Stimulated activated CD4-positive, alpha-beta T cell treated with anti-CD3 and anti-CD28 coated beads, TNF-alpha, amount 100 ng/mL, for 1 hour (primary cell): ENCODE data around the gene TMEM109.

Experiments
- DNase-seq, 3 donors: peaks; one replicate each; pipeline ENCODE4 v3.0.0-alpha.2; 2020; ENCODE audit warnings: low read depth in 3 of 3, low spot score in 1 of 3

TMEM109 gene

GRCh38 chr11:60939301-60939700 lies 25.3 kb downstream of the TMEM109 start:
- DNase-seq: no peak

DNA sequence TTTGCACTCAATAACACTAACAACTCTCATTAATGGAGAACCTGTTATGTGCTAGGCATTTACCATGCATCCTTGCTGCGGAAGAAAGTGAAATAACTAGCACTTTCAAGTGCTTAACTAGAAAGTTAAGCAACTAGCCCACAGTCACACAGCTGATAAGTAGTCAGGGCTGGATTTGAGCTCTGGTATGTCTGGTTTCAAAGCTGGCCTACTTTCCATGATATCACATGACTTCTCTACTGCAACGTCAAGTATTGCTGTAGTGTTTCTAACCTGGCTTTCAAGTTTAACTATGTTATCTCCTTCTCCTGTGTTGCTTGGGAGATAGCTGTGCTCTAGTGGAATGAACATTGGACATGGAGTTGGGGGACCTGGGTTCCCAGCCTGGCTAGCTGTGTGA lies 25.9 kb downstream of the TMEM109 start:
- DNase-seq: no peak

- DNase-seq: no peak
Observed at GRCh38 chr11:60941371-60942119, 27.6 kb downstream of the TMEM109 start.

DNA sequence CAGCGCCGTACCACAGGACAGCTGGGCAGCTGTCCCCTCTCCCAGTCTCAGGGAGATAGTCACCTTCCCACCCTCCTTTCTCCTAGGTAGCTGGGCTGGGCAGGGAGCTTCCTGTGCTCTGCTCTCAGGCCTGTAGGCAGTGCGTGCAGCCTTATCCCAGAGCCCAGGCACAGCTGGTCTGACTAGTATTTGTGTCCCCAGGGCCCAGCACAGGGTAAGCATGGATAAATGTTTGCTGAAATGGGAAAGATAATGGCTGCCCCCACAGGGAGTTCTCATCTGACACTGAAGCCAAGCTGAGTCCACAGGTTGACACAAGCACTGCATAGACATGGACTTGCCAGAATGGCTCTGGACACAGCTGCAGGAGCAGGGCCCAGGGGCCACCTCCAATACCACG lies 28.3 kb downstream of the TMEM109 start:
- no peak for DNase-seq

GRCh38 chr11:60942970-60943565 lies 29.1 kb downstream of the TMEM109 start:
- no peak for DNase-seq

DNA sequence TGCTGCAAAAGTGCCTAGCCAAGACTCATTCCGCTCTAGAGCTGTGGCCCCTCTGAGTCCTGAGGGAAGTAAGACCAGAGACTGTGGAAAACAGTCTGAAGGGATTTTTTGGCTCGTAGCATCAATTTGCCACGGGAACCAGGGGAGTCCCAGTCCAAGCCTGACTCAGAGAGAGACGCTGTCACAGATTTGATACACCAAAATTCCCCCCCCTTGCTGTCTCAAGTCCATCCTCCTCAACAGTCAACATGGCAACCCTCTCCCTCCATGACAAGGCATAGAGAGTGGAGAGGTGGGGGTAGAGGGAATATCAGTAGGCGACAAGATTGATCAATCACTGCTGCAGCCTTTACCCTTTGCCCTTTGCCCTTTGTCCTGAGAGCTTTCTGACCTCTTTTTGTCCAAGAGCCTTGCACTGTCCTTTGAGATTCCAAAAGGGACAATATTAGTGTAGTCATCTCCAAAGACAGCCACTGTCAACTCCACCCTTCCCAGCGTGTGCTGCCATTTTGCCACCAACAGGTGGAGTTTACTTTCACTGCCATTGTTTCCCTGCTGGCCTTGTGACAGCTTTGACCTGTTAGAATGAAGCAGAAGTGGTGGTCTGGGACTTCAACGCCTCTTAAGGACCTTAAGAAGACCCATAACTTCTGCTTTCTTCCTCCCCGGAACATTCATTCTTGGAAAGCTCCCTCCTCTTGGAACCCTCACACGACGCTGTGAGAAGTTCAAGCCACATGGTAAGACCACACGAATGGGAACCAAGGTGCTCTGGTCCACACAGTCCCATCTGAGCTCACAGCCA lies 30.7 kb downstream of the TMEM109 start:
- DNase-seq: no peak

- no peak for DNase-seq
Observed at GRCh38 chr11:60945295-60945667, 31.3 kb downstream of the TMEM109 start.

GRCh38 chr11:60946601-60947264 lies 32.8 kb downstream of the TMEM109 start:
- no peak for DNase-seq

GRCh38 chr11:60947700-60948099 lies 33.7 kb downstream of the TMEM109 start:
- no peak for DNase-seq

DNA sequence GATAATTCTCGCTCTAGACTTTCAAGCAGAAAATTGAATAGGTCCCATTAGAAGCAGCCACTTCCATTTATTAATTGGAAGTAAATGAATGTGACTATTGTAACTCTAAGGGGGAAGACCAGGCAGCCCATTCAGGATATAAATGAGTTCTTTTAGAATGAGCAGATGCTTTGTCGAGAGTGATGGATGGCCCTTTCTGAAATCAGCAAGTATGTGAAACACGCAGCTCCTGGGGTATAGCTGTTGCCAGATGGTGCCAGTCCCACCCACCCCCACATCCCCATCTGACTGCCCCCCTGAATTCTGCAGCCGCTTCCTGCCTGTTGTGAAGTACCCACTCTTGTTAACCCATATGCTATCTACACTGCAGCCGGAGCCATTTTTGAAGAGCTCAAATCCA lies 34.3 kb downstream of the TMEM109 start:
- DNase-seq: no peak

GRCh38 chr11:60950024-60950423 lies 36.1 kb downstream of the TMEM109 start:
- no peak for DNase-seq

GRCh38 chr11:60950933-60951605 lies 37.1 kb downstream of the TMEM109 start:
- no peak for DNase-seq

GRCh38 chr11:60951606-60951903 lies 37.6 kb downstream of the TMEM109 start:
- no peak for DNase-seq

DNA sequence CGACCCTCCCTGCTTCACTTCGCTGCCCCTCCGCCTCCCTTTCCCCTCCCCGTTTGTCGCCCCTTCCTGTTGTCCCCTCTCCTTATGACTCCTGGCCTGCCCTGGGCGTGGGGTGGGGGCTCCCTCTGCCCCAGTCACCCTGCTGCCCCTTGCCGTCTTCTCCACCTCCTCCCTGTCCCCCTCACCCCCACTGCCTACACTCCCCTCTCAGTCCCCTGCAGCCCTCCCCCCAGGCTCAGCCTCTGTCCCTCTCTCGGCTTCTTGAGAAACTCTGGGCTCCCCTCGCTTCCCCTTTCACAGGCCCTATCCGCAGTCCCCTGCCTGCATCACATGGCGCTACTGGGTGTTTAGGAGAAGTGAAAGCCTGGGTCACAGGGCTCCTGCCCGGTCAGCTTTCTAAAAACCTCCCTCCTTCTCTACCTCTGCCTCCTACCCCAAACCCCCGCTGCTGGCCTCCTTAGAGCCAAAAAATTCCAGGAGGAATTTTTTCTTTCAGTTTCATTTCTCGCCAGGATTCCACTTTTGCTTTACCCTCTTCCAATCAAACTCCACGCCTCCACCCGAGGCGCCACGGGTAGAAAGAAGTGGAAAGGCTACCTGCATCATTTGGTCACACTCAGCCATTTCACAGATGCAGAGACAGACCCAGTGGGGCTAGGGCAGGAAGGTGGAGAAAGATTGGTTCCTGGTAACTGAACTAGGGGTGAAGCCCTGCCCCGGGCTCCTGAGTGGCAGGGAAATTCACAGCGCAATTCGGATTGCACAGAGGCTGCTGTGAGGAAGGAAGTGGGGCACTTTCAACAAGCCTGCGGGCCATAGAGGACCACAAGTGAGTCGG lies 38.2 kb downstream of the TMEM109 start, which contains the start of gene SLC15A3:
TSS of gene SLC15A3 (minus strand) at position 273 of the 838 bp plus-strand sequence. CDS start 625 bp downstream, outside the sequence.
- no peak for DNase-seq

- DNase-seq: no peak
Observed at GRCh38 chr11:60952742-60953170, 38.8 kb downstream of the TMEM109 start.

DNA sequence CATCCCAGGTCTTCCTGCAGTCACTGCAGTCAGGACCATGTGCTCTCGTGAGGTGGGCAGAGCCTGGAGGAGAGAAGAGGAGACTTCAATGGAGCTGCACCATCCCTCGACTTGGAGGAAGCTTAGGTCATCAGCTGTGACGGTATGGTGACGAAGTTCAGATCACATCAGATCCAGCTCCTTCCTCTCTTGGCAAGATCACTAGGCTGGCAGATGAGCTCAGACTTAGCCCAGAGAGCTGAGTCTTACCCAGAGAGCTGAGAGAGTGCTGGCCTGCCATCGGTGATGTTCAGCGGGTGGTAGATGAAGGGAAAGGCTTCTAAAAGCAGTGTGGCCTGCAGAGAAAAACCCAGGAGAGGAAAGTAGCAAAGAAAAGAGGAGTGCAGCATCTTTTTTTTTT lies 39.8 kb downstream of the TMEM109 start:
- DNase-seq: no peak

DNA sequence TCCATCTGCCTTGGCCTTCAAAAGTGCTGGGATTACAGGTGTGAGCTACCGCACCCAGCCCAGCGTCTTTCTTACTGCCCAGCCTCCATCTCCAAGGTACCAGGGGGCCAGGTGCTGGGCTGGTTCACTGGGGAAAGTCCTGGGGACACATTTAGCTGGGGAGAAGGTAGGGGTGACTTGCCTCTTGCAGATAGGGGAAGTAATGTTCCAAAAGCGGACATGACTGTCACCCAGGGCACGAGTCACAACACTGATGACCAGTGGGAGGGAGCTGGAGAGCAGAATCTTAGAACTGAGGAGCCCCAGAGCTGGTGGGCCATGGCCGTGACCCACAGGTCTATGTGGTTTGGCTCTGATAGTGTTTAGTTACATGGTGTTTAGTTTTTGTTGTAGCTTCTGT lies 40.5 kb downstream of the TMEM109 start:
- DNase-seq: no peak

DNA sequence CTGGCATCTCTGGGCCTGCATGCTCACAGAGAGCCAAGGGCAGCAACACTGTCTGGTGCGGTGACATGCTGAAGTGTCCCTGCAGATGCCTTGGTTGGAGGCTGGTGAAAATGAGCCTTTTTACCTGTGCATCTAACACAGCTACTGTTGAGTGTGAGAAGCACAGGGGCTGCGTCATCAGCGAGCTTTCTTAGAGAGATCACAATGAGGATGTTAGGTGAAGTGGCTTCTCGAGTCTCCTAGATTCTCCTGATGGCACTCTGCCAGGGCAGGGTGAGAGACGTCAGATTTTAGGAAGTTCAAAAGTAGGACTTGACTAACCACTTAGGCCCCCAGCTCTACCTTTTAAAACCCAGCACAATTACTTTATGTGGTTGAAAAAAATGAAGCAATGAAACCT lies 41.6 kb downstream of the TMEM109 start:
- DNase-seq: no peak

- DNase-seq: no peak
Observed at GRCh38 chr11:60957188-60957587, 43.2 kb downstream of the TMEM109 start.

- no peak for DNase-seq
Observed at GRCh38 chr11:60959431-60959830, 45.5 kb downstream of the TMEM109 start.
